Measurements from ENCODE around the gene IMPDH2.

- TF ChIP-seq, protein P1, sequence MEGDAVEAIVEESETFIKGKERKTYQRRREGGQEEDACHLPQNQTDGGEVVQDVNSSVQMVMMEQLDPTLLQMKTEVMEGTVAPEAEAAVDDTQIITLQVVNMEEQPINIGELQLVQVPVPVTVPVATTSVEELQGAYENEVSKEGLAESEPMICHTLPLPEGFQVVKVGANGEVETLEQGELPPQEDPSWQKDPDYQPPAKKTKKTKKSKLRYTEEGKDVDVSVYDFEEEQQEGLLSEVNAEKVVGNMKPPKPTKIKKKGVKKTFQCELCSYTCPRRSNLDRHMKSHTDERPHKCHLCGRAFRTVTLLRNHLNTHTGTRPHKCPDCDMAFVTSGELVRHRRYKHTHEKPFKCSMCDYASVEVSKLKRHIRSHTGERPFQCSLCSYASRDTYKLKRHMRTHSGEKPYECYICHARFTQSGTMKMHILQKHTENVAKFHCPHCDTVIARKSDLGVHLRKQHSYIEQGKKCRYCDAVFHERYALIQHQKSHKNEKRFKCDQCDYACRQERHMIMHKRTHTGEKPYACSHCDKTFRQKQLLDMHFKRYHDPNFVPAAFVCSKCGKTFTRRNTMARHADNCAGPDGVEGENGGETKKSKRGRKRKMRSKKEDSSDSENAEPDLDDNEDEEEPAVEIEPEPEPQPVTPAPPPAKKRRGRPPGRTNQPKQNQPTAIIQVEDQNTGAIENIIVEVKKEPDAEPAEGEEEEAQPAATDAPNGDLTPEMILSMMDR (IDR thresholded peaks at IDR 0.05; ENCODE audit: insufficient read depth, low read length): no peak
- TF ChIP-seq REST (IDR thresholded peaks at IDR 0.05; ENCODE audit: insufficient replicate concordance, low read depth): no peak
Measured at GRCh38 chr3:48999085-48999858, 29.9 kb downstream of the IMPDH2 start.

Measured in HL-60 (cell line).